Bronchial epithelial cell (primary cell): Measurements from ENCODE around the gene ISYNA1. TPM values are rescaled to one million over a fixed set of nuclear protein-coding genes. Genes with fewer than 3 reads are reported as not detected.

Experiments
- DNase-seq: peaks from one replicate; pipeline ENCODE4 v3.0.0-alpha.2; 2010; ENCODE audit warnings: low read depth
- FAIRE-seq: peaks from 2 replicates; lab custom pipeline; 2011; peaks lifted over from hg19 to GRCh38; lab: Jason Lieb, UNC
- H3K27me3 ChIP-seq: 2 replicates; pipeline ENCODE4 v1.5.1; 2011; ENCODE audit warnings: low read length; ENCODE audit not compliant: control insufficient read depth, insufficient read depth
- H3K36me3 ChIP-seq: 2 replicates; pipeline ENCODE4 v1.5.1; 2011; ENCODE audit warnings: low read length; ENCODE audit not compliant: control insufficient read depth, insufficient read depth
- H3K4me3 ChIP-seq: 2 replicates; pipeline ENCODE4 v1.5.1; 2011; ENCODE audit warnings: mild to moderate bottlenecking, low read depth, low read length, control low read depth
- CTCF ChIP-seq: IDR thresholded peaks from 2 replicates; pipeline ENCODE4 v1.5.1; 2011; ENCODE audit warnings: mild to moderate bottlenecking, moderate library complexity, low read length, control low read depth, inconsistent platforms; ENCODE audit not compliant: insufficient read depth, severe bottlenecking
- total RNA-seq: library from RNA; depleted of rRNA; stranded (reverse); fragments of >200 nt; gene quantifications from 2 replicates; pipeline ENCODE4 v1.2.1, GENCODE V29; 2014

ISYNA1 gene
- 6.7 and 15.3 TPM in 2 replicates for total RNA-seq

DNA sequence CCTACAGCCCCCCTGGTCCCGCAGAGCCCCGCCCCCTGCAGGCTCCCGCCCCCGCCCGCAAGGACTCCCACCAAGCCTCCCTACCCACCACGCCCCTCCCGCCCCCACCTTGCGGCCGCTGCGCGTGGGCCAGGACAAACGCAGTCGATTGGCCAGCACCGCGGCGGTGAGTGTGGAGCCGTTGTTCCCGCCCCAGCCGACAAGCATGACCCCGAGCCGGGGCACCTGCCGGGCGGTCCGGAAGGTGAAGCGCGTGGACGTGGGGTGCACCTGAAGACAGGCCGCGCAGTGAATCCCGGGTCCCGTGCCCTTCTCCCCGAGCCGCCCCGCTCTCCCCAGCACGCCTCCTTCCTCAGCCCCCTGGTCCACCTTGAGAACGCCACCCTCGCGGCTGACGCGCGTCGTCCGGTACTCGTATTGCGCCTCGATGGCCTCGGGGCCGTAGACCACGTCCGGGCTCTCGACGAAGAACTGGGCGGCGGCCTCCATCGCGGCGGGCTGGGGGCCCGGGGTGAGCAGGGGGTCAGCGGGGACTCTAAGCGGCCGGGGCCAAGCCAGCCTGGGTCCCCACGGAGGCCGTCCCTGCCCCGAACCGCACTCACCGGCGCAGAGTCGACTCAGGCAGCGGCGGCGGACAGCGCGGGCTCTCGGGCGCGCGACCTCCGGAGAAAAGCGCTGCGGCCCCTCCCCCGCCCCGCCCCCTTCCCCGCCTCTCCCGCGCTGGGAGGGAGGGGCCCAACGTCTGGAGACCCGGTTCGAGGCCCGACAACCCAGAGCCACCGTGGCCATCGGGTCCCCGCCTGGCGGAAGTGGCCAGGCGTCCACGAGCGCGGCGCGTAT, at the start of gene ISYNA1:
Gene ISYNA1, minus strand, starts transcription at position 643 of the 840 bp plus-strand sequence. Its CDS starts 154 bp downstream, at position 489.
- FAIRE-seq (no peak), DNase-seq (no peak)
- Histone ChIP-seq H3K27me3 (no peaks in the 10 kb centered on the region), H3K4me3 (peak within 1 kb of the TSS; percentile 59), H3K36me3 (no peaks in the 10 kb centered on the region)
- TF ChIP-seq CTCF = no peak

- TF ChIP-seq CTCF = no peak
- DNase-seq (no peak), FAIRE-seq (no peak)
- Histone ChIP-seq H3K27me3 (no peaks in the 10 kb centered on the region), H3K4me3 (no peak overlapping the region), H3K36me3 (no peaks in the 10 kb centered on the region)
Measured at GRCh38 chr19:18486746-18487145, 48.8 kb upstream of the ISYNA1 start.

DNA sequence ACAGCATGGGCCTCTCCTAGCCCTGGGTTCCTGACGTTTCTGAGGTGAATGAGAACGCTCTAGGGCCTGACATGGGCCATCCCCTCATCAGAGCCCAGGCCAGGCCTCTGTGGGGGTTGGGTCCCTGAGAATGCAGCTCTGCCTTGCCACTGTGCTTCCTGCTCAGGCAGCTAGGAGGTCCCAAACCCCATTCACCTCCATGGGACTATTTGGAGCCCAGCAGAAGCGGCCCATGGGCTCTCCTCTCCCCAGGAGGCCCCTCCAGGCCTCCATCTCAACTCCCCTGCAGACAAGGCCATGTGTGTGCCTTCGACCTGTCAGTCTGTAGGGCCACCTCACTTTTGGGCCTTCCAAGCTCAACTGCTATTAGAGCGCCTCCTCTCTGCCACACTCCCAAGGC, 47.1 kb upstream of the ISYNA1 start:
- no peak for FAIRE-seq
- no peak for DNase-seq
- H3K4me3 ChIP-seq = no peak overlapping the region

DNA sequence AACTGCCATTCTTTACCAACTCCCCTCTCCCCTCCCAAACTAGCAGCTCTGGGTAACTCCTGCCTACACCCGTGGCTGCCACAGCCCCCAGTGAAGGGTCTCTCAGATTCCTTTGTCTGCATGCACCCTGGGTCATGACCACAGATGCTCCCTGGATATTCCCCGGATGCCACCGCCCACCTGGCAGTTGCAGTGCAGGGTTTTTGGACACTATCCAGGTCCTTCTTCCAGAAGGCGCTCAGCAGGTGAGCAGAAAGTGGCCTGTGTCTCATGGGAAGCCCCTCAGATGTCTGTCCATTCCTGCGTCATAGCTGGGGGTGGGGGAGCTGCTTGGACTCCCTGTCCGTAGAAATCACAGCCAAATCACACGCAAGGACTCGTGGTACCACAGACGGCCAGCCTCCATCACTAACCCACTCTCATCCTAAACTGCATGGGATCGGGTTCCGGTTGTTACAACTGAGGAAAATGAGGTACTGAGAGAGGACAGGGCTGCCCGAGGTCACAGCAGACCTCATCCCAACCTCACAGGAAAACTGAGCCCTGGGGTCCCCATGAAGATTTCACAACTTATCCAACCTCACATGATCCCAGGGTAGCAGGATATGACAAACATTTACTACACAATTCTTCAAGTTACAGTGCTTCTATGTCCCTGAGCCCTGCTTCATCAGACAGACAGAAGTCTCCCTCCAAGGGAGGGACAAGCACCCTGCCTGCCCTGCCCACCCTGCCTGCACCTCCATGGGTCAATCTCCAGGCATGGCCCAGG, 45.4 kb upstream of the ISYNA1 start:
- no peaks in the 10 kb centered on the region for H3K27me3 ChIP-seq
- H3K36me3 ChIP-seq = no peaks in the 10 kb centered on the region
- no peak for TF ChIP-seq CTCF
- DNase-seq (no peak), FAIRE-seq (peak; percentile 36)
- no peak overlapping the region for H3K4me3 ChIP-seq

More for the DNA sequence above, 47.1 kb upstream of the ISYNA1 start:
- no peaks in the 10 kb centered on the region for H3K36me3 ChIP-seq
- no peak for TF ChIP-seq CTCF
- no peaks in the 10 kb centered on the region for H3K27me3 ChIP-seq

DNA sequence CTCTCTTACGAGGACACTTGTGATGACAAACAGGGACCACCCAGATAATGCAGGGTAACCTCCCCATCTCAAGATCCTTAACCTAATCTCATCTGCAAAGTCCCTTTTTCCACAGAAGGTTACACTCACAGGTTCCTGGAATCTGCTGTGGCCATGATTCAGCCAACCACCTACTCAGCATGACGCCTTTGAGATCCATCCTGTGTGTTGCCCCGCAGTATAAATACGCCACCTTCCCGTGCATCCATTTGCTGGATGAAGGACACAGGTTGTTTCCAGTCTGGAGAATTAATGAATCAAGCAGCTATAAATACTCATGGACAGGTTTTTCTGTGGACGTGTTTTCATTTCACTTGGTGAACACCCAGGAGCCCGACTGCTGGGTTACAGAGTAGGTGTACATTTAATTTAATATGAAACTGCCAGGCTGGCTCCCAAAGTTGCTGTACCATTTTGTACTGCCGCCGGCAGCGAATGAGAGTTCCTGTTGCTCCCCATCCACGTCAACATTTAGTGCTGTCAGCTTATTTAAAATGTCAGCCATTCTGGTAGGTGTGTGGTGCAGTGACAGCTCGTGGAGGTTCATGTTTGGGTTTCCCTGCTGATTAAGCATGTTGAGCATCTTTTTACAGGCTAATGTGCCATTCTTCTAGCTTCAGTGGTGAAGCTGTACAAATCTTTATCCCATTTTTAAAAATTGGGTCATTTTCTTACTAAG, 43.7 kb upstream of the ISYNA1 start:
- no peak for DNase-seq
- H3K27me3 ChIP-seq = no peaks in the 10 kb centered on the region
- H3K36me3 ChIP-seq = no peaks in the 10 kb centered on the region
- no peak overlapping the region for H3K4me3 ChIP-seq
- TF ChIP-seq CTCF = no peak
- FAIRE-seq = peak; percentile 43
